Central memory CD8-positive, alpha-beta T cell (primary cell): ENCODE results near the gene SYF2.

Experiments
- ATAC-seq: fragments of 150-1000 bp; cut with Tn5 transposase; replicated peaks from 2 replicates; pipeline ENCODE4 v1.10.0; 2022; ENCODE audit warnings: mild to moderate bottlenecking, moderate FRiP score, moderate number of reproducible peaks; ENCODE audit not compliant: poor library complexity, severe bottlenecking; ENCODE audit errors: extremely low read depth
- DNase-seq, 2 donors: peaks; one replicate each; pipeline ENCODE4 v3.0.0; 2021; ENCODE audit warnings: low spot score in 2 of 2
- H3K27ac Mint-ChIP-seq: one replicate; pipeline ENCODE4 v1.8.0; 2022; ENCODE audit warnings: low read depth, mild to moderate bottlenecking, moderate library complexity, mixed read lengths
- H3K27me3 Mint-ChIP-seq: one replicate; pipeline ENCODE4 v1.8.0; 2022; ENCODE audit warnings: mixed read lengths
- H3K36me3 Mint-ChIP-seq: one replicate; pipeline ENCODE4 v1.8.0; 2022; ENCODE audit warnings: mild to moderate bottlenecking, moderate library complexity, mixed read lengths; ENCODE audit not compliant: insufficient read depth
- H3K4me1 Mint-ChIP-seq: one replicate; pipeline ENCODE4 v1.8.0; 2022; ENCODE audit warnings: mixed read lengths
- H3K4me3 Mint-ChIP-seq: one replicate; pipeline ENCODE4 v1.8.0; 2022; ENCODE audit warnings: mild to moderate bottlenecking, moderate library complexity, mixed read lengths
- H3K9me3 Mint-ChIP-seq: one replicate; pipeline ENCODE4 v1.8.0; 2022; ENCODE audit warnings: mixed read lengths

The SYF2 gene

GRCh38 chr1:25257196-25257595 is 24.9 kb upstream of the SYF2 start:
- Mint-ChIP-seq H3K27me3 (no peaks in the 10 kb centered on the region), H3K27ac (no peak overlapping the region), H3K36me3 (peaks cover 7% of the 10 kb centered on the region), H3K4me1 (peaks cover 13% of the 10 kb centered on the region), H3K9me3 (no peaks in the 10 kb centered on the region), H3K4me3 (no peak overlapping the region)
- ATAC-seq (no peak), DNase-seq (no peak)

GRCh38 chr1:25256578-25256965 is 24.3 kb upstream of the SYF2 start:
- peaks cover 13% of the 10 kb centered on the region for H3K4me1 Mint-ChIP-seq

GRCh38 chr1:25255706-25256577 is 23.6 kb upstream of the SYF2 start:
- no peak overlapping the region for H3K27ac Mint-ChIP-seq
- H3K36me3 Mint-ChIP-seq: peaks cover 6% of the 10 kb centered on the region

More at GRCh38 chr1:25256578-25256965, 24.3 kb upstream of the SYF2 start:
- ATAC-seq (no peak), DNase-seq (no peak)
- Mint-ChIP-seq H3K27me3 (no peaks in the 10 kb centered on the region), H3K4me3 (no peak overlapping the region), H3K36me3 (peaks cover 6% of the 10 kb centered on the region), H3K27ac (no peak overlapping the region), H3K9me3 (no peaks in the 10 kb centered on the region)

GRCh38 chr1:25253911-25254310 is 21.6 kb upstream of the SYF2 start:
- Mint-ChIP-seq H3K27me3 (no peaks in the 10 kb centered on the region), H3K9me3 (no peaks in the 10 kb centered on the region), H3K27ac (no peak overlapping the region), H3K4me1 (no peaks in the 10 kb centered on the region), H3K36me3 (peaks cover 6% of the 10 kb centered on the region), H3K4me3 (no peak overlapping the region)
- no peak for ATAC-seq
- no peak for DNase-seq

More at GRCh38 chr1:25255706-25256577, 23.6 kb upstream of the SYF2 start:
- Mint-ChIP-seq H3K27me3 (no peaks in the 10 kb centered on the region), H3K4me3 (no peak overlapping the region), H3K4me1 (peaks cover 13% of the 10 kb centered on the region), H3K9me3 (no peaks in the 10 kb centered on the region)
- ATAC-seq: no peak
- no peak for DNase-seq

GRCh38 chr1:25247829-25248754 is 15.8 kb upstream of the SYF2 start:
- DNase-seq (no peak), ATAC-seq (peak; percentile 25)
- no peaks in the 10 kb centered on the region for H3K27me3 Mint-ChIP-seq
- H3K9me3 Mint-ChIP-seq: no peaks in the 10 kb centered on the region
- peak overlapping the region; percentile 96 for H3K4me3 Mint-ChIP-seq
- H3K27ac Mint-ChIP-seq: peak overlapping the region; percentile 97
- H3K4me1 Mint-ChIP-seq: peaks cover 39% of the 10 kb centered on the region
- H3K36me3 Mint-ChIP-seq: peaks cover 52% of the 10 kb centered on the region

GRCh38 chr1:25247024-25247828 is 14.9 kb upstream of the SYF2 start, which contains the start of gene RSRP1:
Gene RSRP1 (minus strand): TSS chr1:25247454. CDS start chr1:25246963, 491 bp downstream.
- H3K36me3 Mint-ChIP-seq: peaks cover 59% of the 10 kb centered on the region
- no peaks in the 10 kb centered on the region for H3K27me3 Mint-ChIP-seq
- peak within 1 kb of the TSS; percentile 96 for H3K4me3 Mint-ChIP-seq
- H3K27ac Mint-ChIP-seq: peak within 1 kb of the TSS; percentile 97
- peaks cover 39% of the 10 kb centered on the region for H3K4me1 Mint-ChIP-seq
- DNase-seq (peak; percentile 99), ATAC-seq (peak; percentile 81)
- no peaks in the 10 kb centered on the region for H3K9me3 Mint-ChIP-seq

- H3K4me3 Mint-ChIP-seq: peak overlapping the region; percentile 96
- no peaks in the 10 kb centered on the region for H3K9me3 Mint-ChIP-seq
- no peaks in the 10 kb centered on the region for H3K27me3 Mint-ChIP-seq
- H3K36me3 Mint-ChIP-seq: peaks cover 62% of the 10 kb centered on the region
- H3K27ac Mint-ChIP-seq: peak overlapping the region; percentile 97
- peak; percentile 25 to 28 for DNase-seq
- ATAC-seq: no peak
- peaks cover 39% of the 10 kb centered on the region for H3K4me1 Mint-ChIP-seq
Measured at GRCh38 chr1:25246600-25247023, 14.3 kb upstream of the SYF2 start.

GRCh38 chr1:25245809-25246599 is 13.7 kb upstream of the SYF2 start:
- ATAC-seq: no peak

GRCh38 chr1:25245393-25245792 is 13.1 kb upstream of the SYF2 start:
- Mint-ChIP-seq H3K4me1 (peaks cover 41% of the 10 kb centered on the region), H3K36me3 (peaks cover 75% of the 10 kb centered on the region)
- no peak for ATAC-seq

More at GRCh38 chr1:25245809-25246599, 13.7 kb upstream of the SYF2 start:
- Mint-ChIP-seq H3K4me3 (peak overlapping the region; percentile 96), H3K27me3 (no peaks in the 10 kb centered on the region), H3K36me3 (peaks cover 68% of the 10 kb centered on the region), H3K4me1 (peaks cover 39% of the 10 kb centered on the region), H3K9me3 (no peaks in the 10 kb centered on the region), H3K27ac (peak overlapping the region; percentile 97)
- no peak for DNase-seq

GRCh38 chr1:25243907-25244306 is 11.6 kb upstream of the SYF2 start:
- H3K27ac Mint-ChIP-seq: peak overlapping the region; percentile 51
- ATAC-seq (no peak), DNase-seq (no peak)
- H3K9me3 Mint-ChIP-seq: no peaks in the 10 kb centered on the region
- no peaks in the 10 kb centered on the region for H3K27me3 Mint-ChIP-seq
- H3K4me3 Mint-ChIP-seq: peak overlapping the region; percentile 35
- H3K4me1 Mint-ChIP-seq: peaks cover 54% of the 10 kb centered on the region
- peaks cover 85% of the 10 kb centered on the region for H3K36me3 Mint-ChIP-seq

More at GRCh38 chr1:25245393-25245792, 13.1 kb upstream of the SYF2 start:
- Mint-ChIP-seq H3K27me3 (no peaks in the 10 kb centered on the region), H3K27ac (peak overlapping the region; percentile 97), H3K9me3 (no peaks in the 10 kb centered on the region), H3K4me3 (peak overlapping the region; percentile 96)
- no peak for DNase-seq
